ENCODE measurements around the gene RNH1.

The RNH1 gene

GRCh38 chr11:460331-461199 is 46.5 kb downstream of the RNH1 start:
- Histone ChIP-seq H3K9me2 (replicated peaks; ENCODE audit: insufficient read depth, low read length) (no peaks in the 10 kb centered on the region), H3K9ac (ENCODE audit: low read length) (no peak overlapping the region), H2AFZ (ENCODE audit: low read depth, low read length, severe bottlenecking) (no peak overlapping the region), H3K79me2 (ENCODE audit: insufficient read depth, low read length) (no peaks in the 10 kb centered on the region), H3K36me3 (ENCODE audit: low read length) (no peaks in the 10 kb centered on the region), H3K27ac (ENCODE audit: low read depth, low read length) (no peak overlapping the region), H3K27me3 (ENCODE audit: low read length) (no peaks in the 10 kb centered on the region), H4K20me1 (ENCODE audit: low read depth, low read length) (no peaks in the 10 kb centered on the region), H3F3A (ENCODE audit: insufficient read depth) (no peaks in the 10 kb centered on the region), H3K9me3 (ENCODE audit: insufficient read depth, low read length) (no peaks in the 10 kb centered on the region), H3K4me3 (ENCODE audit: insufficient read depth, low read length, poor library complexity, severe bottlenecking) (no peak overlapping the region), H3K4me2 (ENCODE audit: low read depth, low read length, poor library complexity, severe bottlenecking) (no peak overlapping the region)
- TF ChIP-seq CTCF (IDR thresholded peaks at IDR 0.05; ENCODE audit: insufficient read depth, low read length, poor library complexity, severe bottlenecking): no peak
- no peak for TF ChIP-seq EZH2phosphoT487 (conservative IDR thresholded peaks at IDR 0.05; ENCODE audit: low read length)

GRCh38 chr11:459511-460220 is 47.4 kb downstream of the RNH1 start:
- Histone ChIP-seq H3K27me3 (ENCODE audit: low read length) (no peaks in the 10 kb centered on the region), H3K79me2 (ENCODE audit: insufficient read depth, low read length) (no peaks in the 10 kb centered on the region), H3K9me2 (replicated peaks; ENCODE audit: insufficient read depth, low read length) (no peaks in the 10 kb centered on the region), H3K36me3 (ENCODE audit: low read length) (no peaks in the 10 kb centered on the region), H3F3A (ENCODE audit: insufficient read depth) (no peaks in the 10 kb centered on the region), H3K4me2 (ENCODE audit: low read depth, low read length, poor library complexity, severe bottlenecking) (no peak overlapping the region), H3K9me3 (ENCODE audit: insufficient read depth, low read length) (no peaks in the 10 kb centered on the region), H3K4me3 (ENCODE audit: insufficient read depth, low read length, poor library complexity, severe bottlenecking) (no peak overlapping the region), H4K20me1 (ENCODE audit: low read depth, low read length) (no peaks in the 10 kb centered on the region), H3K9ac (ENCODE audit: low read length) (no peak overlapping the region), H2AFZ (ENCODE audit: low read depth, low read length, severe bottlenecking) (no peak overlapping the region), H3K27ac (ENCODE audit: low read depth, low read length) (no peak overlapping the region)
- TF ChIP-seq EZH2phosphoT487 (conservative IDR thresholded peaks at IDR 0.05; ENCODE audit: low read length) (no peak), CTCF (IDR thresholded peaks at IDR 0.05; ENCODE audit: insufficient read depth, low read length, poor library complexity, severe bottlenecking) (no peak)

DNA sequence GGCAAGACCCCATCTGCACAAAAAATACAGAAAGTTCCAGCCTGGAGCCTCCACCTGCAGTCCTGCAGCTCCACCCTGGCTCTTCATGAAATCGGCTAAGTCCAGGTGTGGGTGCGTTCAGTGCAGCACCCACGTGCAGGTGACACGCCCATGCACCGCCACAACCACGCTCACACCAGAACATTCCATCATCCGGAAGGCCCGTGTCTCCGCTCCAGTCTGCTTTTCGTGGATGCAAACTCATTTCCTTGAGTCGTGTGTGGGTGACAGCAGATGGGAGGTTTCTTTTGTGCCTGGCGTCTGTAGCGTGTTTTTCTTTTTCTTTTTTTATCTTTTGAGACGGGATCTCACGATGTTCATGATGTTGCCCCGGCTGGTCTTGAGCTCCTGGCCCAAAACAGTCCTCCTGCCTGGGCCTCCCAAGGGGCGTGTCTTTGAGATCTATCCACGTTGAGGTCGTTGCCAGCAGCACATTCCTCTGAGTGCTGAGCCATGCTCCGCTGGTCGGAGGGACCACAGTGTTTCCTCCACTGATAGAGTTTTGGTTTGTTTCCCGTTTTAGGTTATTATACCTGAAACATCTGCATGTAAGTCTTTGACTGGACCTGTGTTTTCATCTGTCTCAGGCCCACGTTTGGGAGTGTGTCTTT is 49.8 kb downstream of the RNH1 start:
- Histone ChIP-seq H4K20me1 (ENCODE audit: low read depth, low read length) (no peaks in the 10 kb centered on the region), H2AFZ (ENCODE audit: low read depth, low read length, severe bottlenecking) (no peak overlapping the region), H3K9me2 (replicated peaks; ENCODE audit: insufficient read depth, low read length) (no peaks in the 10 kb centered on the region), H3F3A (ENCODE audit: insufficient read depth) (no peaks in the 10 kb centered on the region), H3K79me2 (ENCODE audit: insufficient read depth, low read length) (peaks cover 7% of the 10 kb centered on the region; the same call in 1 of the 2 replicates), H3K4me2 (ENCODE audit: low read depth, low read length, poor library complexity, severe bottlenecking) (no peak overlapping the region), H3K4me3 (ENCODE audit: insufficient read depth, low read length, poor library complexity, severe bottlenecking) (no peak overlapping the region), H3K36me3 (ENCODE audit: low read length) (no peaks in the 10 kb centered on the region), H3K27ac (ENCODE audit: low read depth, low read length) (no peak overlapping the region), H3K27me3 (ENCODE audit: low read length) (no peaks in the 10 kb centered on the region), H3K9me3 (ENCODE audit: insufficient read depth, low read length) (no peaks in the 10 kb centered on the region), H3K9ac (ENCODE audit: low read length) (no peak overlapping the region)
- no peak for TF ChIP-seq CTCF (IDR thresholded peaks at IDR 0.05; ENCODE audit: insufficient read depth, low read length, poor library complexity, severe bottlenecking)
- TF ChIP-seq EZH2phosphoT487 (conservative IDR thresholded peaks at IDR 0.05; ENCODE audit: low read length): no peak
